ENCODE results near the gene CALN1.
"Not testable (repeated sequence)": the region's sequence is repeated elsewhere in the genome, so short reads cannot be mapped to it uniquely, and the experiment has no call there.

Gene CALN1

DNA sequence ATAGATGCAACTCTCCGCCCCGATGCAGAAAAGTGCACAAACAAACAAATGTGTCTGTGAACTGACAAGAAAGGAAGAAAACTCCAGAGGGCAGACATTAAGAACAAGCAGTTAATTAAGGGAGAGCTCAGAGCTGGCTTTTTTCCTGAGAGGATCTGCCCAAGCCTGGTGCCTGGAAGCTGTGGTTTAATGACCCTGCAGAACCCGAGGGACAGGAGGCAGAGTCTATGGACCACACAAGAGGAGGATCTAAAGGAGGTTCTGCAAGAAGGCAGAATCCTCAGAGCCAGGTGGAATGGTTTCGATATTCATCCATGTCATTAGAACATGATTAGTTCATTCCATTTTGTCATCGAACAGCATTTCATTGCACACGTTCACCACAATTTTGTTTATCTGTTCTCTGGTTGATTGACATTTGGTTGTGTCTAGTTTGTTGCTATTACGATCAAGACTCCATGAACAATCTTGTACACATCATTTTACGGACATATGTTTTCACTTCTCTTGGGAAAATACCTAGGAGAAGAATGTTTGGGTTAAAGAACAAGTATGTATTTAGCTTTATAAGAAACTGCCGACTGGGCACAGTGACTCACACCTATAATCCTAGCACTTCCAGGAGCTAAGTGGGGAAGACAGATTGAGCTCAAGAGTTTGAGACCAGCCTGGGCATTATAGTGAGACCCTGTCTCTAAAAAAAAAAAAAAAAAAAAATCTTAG, 560.2 kb downstream of the CALN1 start:
- DNase-seq = no peak

DNA sequence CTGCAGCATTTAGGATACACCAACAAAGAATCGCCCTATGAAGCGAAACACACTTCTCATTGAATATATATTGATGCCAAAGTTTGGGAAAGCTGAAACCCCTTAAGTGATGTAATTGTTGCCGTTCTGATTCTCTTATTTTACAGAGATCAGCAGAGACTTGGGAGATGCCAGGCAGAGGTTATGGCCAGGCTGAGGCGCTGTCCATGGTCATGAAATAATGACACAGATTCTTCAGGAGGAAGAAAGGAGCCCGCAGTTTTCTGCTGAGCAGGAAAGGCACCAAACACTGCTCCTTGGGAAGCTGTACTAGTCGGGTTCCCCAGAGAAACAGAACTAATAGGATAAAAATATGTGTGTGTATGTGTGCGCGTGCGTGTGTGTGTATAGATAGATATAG, 566.0 kb downstream of the CALN1 start:
- DNase-seq = no peak

GRCh38 chr7:71843676-71844075, 568.5 kb downstream of the CALN1 start:
- no peak for DNase-seq

DNA sequence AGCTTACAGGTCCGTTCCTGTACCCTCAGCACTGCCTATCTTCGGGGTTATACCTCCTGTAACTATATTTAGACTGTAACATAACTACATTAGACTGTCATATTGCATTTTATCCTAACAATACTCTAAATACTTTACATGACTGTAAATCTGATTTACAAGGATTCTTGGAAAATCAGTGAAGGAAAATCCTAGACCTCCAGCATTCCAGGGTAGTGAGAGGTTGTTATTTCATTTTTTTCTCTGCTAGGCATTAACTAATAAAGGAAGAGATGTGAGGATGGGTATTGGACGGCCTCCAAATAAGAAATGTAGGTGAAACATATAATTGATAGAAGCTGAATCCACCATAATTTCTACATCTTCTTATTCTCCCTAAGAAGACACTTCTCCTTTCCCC, 569.4 kb downstream of the CALN1 start:
- DNase-seq = no peak

GRCh38 chr7:71842381-71842780, 569.8 kb downstream of the CALN1 start:
- no peak for DNase-seq

DNA sequence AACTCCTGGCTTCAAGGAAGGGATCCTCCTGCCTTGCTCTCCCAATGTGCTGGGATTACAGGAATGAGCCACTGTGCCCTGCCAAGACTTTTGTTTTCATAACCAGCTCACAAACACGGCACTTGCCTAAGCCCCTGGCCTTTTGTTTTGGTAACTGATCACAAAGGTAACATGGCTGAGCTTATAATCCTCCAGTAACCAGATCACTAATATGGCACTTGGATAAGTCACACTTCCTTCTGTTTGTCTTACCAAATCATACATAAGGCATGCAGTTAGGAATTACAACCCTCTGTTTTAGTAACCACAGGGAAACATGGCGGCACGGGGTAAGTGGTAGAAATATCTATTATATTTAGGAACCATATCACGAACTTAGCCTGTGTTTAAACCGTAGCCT, 577.1 kb downstream of the CALN1 start:
- no peak for DNase-seq

GRCh38 chr7:71829515-71829914, 582.6 kb downstream of the CALN1 start:
- no peak for DNase-seq

DNA sequence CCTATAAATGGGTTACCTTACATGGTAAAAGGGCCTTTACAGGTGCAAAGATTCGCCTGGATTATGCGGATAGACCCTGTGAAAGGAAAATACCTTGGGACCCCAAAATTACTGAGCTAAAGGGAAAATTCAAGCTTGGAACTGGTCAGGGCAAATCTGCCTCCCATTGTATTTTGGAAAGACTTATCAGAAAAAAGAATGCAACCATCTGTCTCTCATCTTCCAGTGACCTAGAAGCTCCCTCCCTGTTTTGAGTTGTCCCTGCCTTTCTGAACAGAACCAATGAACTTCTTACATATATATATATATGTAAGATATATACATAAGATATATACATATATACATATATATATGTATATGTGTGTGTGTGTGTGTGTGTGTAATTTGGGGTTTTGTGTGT, 583.8 kb downstream of the CALN1 start:
- no peak for DNase-seq

DNA sequence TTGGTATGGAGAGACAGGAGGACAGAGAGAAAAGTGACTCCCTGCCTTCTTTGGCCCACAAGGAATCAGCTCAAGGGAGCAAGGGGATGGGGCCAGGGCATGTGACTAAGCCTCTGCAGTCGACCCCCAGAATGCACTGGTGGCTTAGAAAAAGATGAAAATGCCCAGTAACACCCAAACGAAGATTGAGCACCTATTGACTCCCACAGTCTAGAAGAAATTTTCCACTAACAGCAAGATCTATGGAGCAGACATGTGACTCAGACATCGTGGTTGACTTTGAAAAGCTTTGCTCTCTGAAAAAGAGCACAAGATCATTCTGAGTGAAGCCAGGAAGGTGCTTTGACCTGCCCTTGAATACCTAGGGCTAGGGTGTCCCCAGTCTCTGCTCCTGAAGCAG, 586.0 kb downstream of the CALN1 start:
- DNase-seq = no peak

DNA sequence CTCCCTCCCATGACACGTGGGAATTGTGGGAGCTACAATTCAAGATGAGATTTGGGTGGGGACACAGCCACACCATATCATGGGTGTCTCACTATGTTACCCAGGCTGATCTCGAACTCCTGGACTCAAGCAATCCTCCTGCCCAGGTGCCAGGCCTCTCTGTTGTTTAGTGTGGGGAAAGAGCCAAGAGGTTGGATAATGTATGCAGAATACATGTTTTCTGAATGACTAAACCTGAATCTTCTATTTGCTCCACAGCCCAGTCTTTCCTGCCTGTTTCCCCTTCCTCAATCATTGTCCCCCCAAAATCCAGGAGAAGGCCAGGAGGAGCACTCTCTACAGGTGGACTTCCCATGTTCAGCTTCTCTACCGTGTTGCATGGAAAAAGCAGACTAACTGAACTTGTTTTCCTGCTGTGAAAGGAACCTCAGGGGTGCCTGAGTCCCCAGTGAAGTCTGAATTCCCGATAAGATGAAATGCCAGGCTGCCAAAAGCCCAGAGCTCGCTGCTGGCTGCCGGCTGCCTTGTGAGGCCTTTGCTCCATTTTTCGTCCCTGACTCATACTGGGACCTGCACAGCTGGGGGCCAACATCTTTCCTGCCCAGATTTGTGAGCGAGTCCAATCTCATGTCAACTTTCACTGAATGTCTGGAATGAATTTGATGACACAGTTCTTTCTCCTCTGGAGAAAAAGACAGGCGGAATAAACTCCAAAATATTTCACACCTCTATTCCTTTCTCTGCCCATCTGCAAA, 588.0 kb downstream of the CALN1 start:
- DNase-seq = no peak

DNA sequence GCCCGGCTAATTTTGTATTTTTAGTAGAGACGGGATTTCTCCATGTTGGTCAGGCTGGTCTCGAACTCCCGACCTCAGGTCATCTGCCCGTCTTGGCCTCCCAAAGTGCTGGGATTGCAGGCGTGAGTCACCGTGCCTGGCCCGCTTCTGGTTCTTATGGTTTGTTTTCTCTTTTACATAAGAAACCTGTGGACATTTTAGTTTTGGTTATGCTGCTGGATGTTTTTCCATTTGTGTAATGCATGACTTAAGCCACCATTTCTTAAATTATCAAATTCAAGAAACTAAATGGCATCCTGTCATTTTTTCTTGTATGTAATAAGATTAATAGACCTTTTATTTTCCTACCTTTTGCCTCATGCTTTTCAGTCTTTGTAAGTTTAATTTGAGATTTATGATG, 589.7 kb downstream of the CALN1 start:
- not testable (repeated sequence) for DNase-seq

- no peak for DNase-seq
These were observed 594.2 kb downstream of the CALN1 start for GRCh38 chr7:71817916-71818315.

DNA sequence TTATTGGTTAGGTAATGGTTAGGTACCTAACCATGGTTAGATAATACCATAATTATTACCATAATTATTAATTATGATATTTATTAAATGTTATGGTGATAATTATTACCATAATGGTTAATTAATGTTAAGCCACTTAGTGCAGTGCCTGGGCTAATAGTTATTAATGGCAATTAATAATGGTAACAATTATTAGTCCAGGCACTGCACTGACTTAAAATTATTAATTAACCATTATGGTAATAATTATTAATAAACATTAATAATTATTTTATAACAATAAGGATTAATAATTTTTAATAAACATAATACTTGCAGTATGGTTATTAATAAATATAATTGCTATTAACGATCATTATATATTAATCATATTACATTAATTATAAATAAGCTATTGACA, 604.0 kb downstream of the CALN1 start:
- no peak for DNase-seq

DNA sequence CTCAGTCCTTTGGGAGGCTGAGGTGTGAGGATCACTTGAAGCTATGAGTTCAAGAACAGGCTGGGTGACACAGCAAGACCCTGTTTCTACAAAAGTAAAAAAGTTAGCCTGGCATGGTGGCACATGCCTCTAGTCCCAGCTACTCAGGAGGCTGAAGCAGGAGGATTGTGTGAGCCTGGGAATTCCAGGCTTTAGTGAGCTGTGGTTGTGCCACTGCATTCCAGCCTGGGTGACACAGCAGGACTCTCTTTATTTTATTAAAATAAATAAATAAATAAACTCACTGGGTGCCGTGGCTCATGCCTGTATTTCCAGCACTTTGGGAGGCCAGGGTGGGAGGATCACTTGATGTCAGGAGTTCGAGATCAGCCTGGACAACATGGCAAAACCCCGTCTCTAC, 607.9 kb downstream of the CALN1 start:
- no peak for DNase-seq

DNA sequence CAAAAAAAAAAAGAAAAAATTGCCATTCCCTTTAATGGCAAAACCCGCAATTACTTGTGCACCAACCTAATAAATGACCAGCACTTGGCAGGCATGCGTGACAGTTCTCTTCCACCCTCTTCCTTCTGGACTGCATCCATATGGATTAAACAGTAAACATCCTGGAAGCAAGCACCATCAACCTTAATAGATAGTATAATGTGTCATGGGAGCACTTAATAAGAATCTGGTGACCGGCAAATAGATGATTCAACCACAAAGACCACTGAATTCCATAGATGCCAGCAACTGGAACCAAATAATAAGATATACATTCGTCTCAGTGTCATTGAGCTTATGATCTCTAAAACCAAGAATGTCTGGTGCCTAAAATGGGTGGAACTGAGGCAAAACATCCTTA, 610.2 kb downstream of the CALN1 start:
- DNase-seq = no peak

GRCh38 chr7:71800321-71800720, 611.8 kb downstream of the CALN1 start:
- DNase-seq = no peak

- no peak for DNase-seq
These were observed 616.7 kb downstream of the CALN1 start for GRCh38 chr7:71795410-71795809.

DNA sequence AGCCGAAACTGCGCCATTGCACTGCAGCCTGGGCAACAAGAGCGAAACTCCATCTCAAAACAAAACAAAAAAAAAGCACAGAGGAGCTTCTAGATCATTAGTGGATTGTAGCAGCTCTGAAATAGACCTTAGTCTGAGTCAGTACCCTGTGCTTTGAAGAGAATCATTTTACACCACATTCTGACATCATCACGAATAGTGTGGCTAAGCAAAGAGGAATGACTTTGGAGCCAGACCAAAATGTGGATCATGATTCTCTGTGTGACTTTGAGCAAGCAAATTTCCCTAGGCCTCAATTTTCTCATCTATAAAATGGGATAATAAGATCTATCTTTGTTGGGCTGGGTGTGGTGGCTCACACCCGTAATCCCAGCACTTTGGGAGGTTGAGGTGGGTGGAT, 618.9 kb downstream of the CALN1 start:
- no peak for DNase-seq

GRCh38 chr7:71787513-71787912, 624.6 kb downstream of the CALN1 start:
- DNase-seq = no peak

DNA sequence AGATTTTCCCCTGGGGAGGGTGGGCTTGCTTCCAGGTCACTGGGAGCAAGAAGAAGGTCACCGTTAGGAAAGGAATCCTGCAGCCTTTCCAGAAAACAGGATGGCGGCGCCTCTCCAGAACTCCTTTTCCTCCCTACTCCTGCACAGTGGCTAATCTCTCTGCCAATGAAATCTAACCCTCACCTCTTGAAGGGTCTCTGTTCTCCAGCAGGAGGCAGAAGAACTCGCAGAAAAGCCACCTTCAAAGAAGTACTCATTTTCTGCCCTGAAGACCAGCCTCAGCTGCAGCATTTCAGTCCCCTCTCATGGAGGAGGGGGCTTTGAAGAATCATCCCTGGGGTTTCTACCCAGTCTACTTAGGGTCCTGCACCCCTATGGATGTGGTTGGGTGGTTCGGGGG, 626.9 kb downstream of the CALN1 start:
- DNase-seq = no peak

DNA sequence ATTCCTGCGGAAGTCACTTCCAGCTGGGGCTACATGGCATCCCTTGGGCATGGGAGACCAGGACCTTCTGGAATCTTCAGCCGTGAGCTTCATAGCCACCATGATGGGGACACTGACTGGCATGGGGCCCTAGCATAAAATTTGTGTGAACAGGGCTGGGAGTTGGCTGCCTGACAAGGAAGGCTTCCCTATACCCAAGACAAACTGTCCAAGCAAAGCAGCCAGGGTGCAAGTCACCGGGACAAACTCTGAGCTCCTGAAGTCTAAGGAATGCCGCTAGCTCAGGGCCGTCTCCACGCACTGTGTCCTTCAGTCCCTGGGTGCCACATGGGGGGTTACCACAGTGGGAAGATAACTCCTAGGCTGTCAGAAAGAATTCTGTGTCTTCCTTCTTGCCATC, 627.4 kb downstream of the CALN1 start:
- no peak for DNase-seq

DNA sequence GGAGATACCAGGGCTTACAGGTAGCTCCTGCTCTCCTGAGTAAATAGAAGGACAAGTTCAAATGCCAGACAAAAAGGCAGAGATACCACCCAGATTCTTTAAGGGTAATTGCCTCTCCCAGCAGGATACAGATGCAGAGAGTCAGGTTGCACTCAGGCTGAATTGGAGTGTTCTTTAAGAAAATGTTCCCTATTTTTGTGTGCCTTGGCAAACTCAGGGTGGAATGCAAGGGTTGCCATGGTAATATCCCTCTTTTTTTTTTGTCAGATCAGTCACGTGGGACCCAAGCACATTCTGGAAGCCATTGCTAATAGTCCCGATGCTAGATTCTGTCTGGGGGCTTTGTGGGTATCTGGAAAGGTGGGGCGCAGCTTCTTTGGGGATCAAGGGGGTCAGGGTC, 628.0 kb downstream of the CALN1 start:
- DNase-seq = no peak

DNA sequence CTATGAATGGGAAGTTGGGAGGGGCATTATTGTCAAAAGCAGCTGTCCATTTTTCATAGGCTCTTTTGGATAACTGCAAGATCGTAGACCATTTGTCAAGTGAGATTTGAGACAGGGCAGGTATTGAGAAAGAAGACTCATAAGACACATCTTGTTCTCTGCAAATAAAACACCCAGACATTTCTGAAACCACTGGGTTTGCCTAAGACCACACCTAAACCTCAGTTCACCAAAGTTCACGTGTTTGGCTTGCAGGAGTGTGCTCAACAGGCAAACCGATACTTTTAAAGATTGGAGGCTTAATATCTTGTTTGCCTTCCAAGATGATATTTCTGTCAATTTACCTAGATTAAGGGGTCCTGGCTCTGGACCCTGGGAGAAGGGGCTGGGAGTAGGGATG, 628.4 kb downstream of the CALN1 start:
- DNase-seq = no peak

DNA sequence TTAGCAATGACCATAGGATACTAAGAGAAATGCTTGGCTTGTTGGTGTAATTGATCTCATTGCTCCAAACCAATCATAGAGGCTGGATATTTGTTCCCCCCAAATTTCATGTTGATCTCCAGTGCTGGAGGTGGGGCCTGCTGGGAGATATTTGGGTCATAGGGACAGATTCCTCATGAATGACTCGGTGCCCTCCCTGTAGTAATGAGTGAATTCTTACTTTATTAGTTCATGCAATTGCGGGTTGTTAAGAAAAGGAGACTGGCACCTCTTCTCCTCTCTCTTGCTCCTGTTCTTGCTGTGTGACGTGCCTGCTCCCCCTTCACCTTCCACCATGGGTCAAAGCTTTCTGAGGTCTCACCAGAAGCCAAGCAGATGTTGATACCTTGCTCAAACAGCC, 630.1 kb downstream of the CALN1 start:
- no peak for DNase-seq

DNA sequence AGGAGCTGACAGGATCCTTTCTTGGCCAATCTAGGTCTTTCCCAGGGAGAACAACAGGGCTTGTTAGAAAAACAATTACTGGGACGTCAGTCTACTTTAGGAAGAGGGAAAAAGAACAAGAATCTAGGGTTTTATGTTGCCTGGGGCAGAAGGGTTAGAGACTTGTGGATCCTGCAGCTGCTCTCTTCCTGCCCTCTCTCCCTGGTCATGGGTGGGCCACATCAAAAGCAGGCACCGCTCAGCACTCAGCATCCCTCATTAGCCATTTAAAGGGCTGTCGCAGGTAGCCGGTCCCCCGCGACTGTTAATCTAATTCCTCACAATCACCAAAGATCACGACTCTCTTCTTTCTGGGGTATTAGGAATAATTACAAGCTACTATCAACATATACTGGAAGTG, 631.9 kb downstream of the CALN1 start:
- DNase-seq = no peak
